LNCAP (cell line): Measurements from ENCODE around the gene LAMA2.

Experiments
- CTCF ChIP-seq: fragments of 450-650 bp; IDR thresholded peaks from 2 replicates; pipeline ENCODE4 v1.5.1; 2017; ENCODE audit warnings: mild to moderate bottlenecking

Gene LAMA2

GRCh38 chr6:128954308-128955043 lies 71.5 kb downstream of the LAMA2 start:
- no peak for TF ChIP-seq CTCF

- TF ChIP-seq CTCF, result no peak
Measured at GRCh38 chr6:128963561-128963960, 80.6 kb downstream of the LAMA2 start.

GRCh38 chr6:128964233-128964755 lies 81.4 kb downstream of the LAMA2 start:
- TF ChIP-seq CTCF, result no peak

GRCh38 chr6:128964771-128965170 lies 81.8 kb downstream of the LAMA2 start:
- no peak for TF ChIP-seq CTCF

GRCh38 chr6:128966934-128967333 lies 84.0 kb downstream of the LAMA2 start:
- TF ChIP-seq CTCF, result no peak

GRCh38 chr6:128979071-128979470 lies 96.1 kb downstream of the LAMA2 start:
- TF ChIP-seq CTCF, result no peak

GRCh38 chr6:128981716-128982115 lies 98.8 kb downstream of the LAMA2 start:
- TF ChIP-seq CTCF, result no peak
